Panc1 (cell line): ENCODE measurements around the gene UBR2. TPM values are rescaled to one million over a fixed set of nuclear protein-coding genes. Genes with fewer than 3 reads are reported as not detected.

ENCODE experiments used
- ATAC-seq: fragments of 200-7000 bp; cut with Tn5 transposase; 2 replicates; pipeline ENCODE4 v1.9.1; 2020; ENCODE audit warnings: mild to moderate bottlenecking, moderate library complexity
- BruUV-seq: library from RNA; stranded (reverse); fragments of 400-500 nt; replicated peaks from 2 replicates; lab custom pipeline; 2021; lab: Mats Ljungman, UMichigan
- CTCF ChIA-PET: fragments of 300-600 bp; sonication (Branson Sonifier 250); formaldehyde crosslinking; loops from one replicate; lab custom pipeline; 2022; ENCODE audit warnings: antibody characterized with exemption; lab: Charles Lee
- POLR2A ChIA-PET: fragments of 300-600 bp; sonication (Branson Sonifier 250); formaldehyde crosslinking; loops from one replicate; lab custom pipeline; 2022; ENCODE audit warnings: antibody characterized with exemption; lab: Charles Lee
- DNase-seq: peaks from one replicate; pipeline ENCODE4 v3.0.0-alpha.2; 2010; ENCODE audit warnings: low read depth, low spot score
- H3K27ac ChIP-seq: 2 replicates; pipeline ENCODE4 v1.5.1; 2011; ENCODE audit warnings: mild to moderate bottlenecking, low read length, inconsistent platforms
- H3K27me3 ChIP-seq: fragments of 200-500 bp; sonication (Bioruptor generic); 2 replicates; pipeline ENCODE4 v1.6.0; 2014; ENCODE audit warnings: low read length, inconsistent platforms; ENCODE audit not compliant: control insufficient read depth, insufficient read depth
- H3K36me3 ChIP-seq: fragments of 200-500 bp; sonication (Bioruptor generic); 2 replicates; pipeline ENCODE4 v1.5.1; 2014; ENCODE audit warnings: inconsistent platforms, mild to moderate bottlenecking, low read length, moderate library complexity; ENCODE audit not compliant: control insufficient read depth, insufficient read depth
- H3K4me1 ChIP-seq: 2 replicates; pipeline ENCODE4 v1.5.1; 2011; ENCODE audit warnings: inconsistent platforms, mild to moderate bottlenecking, low read length, moderate library complexity; ENCODE audit not compliant: control insufficient read depth, insufficient read depth
- H3K4me3 ChIP-seq, 2 experiments: 2 replicates each; pipeline ENCODE4 v1.5.1; 2011 to 2012; ENCODE audit warnings: low read depth in 2 of 2, low read length in 2 of 2, mild to moderate bottlenecking in 2 of 2, inconsistent platforms in 1 of 2, moderate library complexity in 1 of 2
- H3K9me3 ChIP-seq: fragments of 200-500 bp; sonication (Bioruptor generic); 2 replicates; pipeline ENCODE4 v1.5.1; 2014; ENCODE audit warnings: low read depth, mild to moderate bottlenecking, inconsistent platforms, low read length, moderate library complexity; ENCODE audit not compliant: control insufficient read depth, insufficient read depth
- POLR2AphosphoS5 ChIP-seq: IDR thresholded peaks from 2 replicates; pipeline ENCODE4 v1.6.1; 2012; ENCODE audit warnings: mild to moderate bottlenecking, low read depth, low read length, moderate library complexity
- SIN3A ChIP-seq: IDR thresholded peaks from 2 replicates; pipeline ENCODE4 v1.6.1; 2012; ENCODE audit warnings: low read depth, mild to moderate bottlenecking, low read length, moderate library complexity, borderline replicate concordance; ENCODE audit not compliant: insufficient read depth
- TCF7L2 ChIP-seq: IDR thresholded peaks from 2 replicates; pipeline ENCODE4 v1.6.1; 2011; ENCODE audit warnings: mild to moderate bottlenecking, low read depth, low read length, inconsistent platforms
- in situ Hi-C: cut with HindIII; loops from 2 replicates; pipeline ENCODE4 v1.10.0; 2016; ENCODE audit warnings: low sequenced_read_pairs, low pct_unique_long_range_greater_than_20kb
- intact Hi-C: fragments of 100-400 bp; cut with micrococcal nuclease; formaldehyde crosslinking; loops from one replicate; pipeline ENCODE4 v1.10.0; 2022; ENCODE audit not compliant: unreplicated experiment
- total RNA-seq: library from RNA; stranded (reverse); gene quantifications from one replicate; pipeline ENCODE4 v1.2.1, GENCODE V29; 2021; ENCODE audit not compliant: unreplicated experiment
- TF ChIP-seq, protein P1 (sequence below): fragments of 450-650 bp; IDR thresholded peaks from 2 replicates; pipeline ENCODE4 v1.5.1; 2017; ENCODE audit warnings: mild to moderate bottlenecking
- TF ChIP-seq, protein P2 (sequence below), 2 experiments: IDR thresholded peaks; 2 replicates each; pipeline ENCODE4 v1.6.1; 2011 to 2012; ENCODE audit warnings: low read depth in 2 of 2, control low read depth in 1 of 2, low read length in 1 of 2, mild to moderate bottlenecking in 1 of 2, moderate library complexity in 1 of 2; ENCODE audit not compliant: insufficient read depth in 1 of 2

Gene UBR2
- total RNA-seq, 1 experiment from 2014 or later, result 19.1 TPM

DNA sequence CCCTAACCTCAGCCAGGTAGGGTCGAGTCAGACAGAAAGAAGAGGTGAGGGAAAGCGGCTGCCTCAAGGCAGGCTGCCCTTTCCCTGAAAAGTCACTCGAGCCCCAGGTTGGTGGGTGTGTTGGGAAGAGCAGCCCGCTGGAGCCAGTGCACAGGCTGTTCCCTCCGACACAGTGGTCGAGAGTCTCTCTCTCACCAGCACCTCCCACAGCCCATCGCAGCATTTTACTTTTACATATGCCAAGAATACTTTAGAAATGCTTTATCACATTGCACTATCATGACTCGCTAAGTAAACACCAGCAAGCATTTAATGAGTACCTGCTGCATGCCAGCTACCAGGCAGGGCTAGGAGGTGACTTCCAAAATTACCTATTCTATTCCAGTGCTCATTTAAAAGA lies 156.9 kb downstream of the UBR2 start:
- no peaks in the 10 kb centered on the region; the same call in 1 of the 2 replicates for H3K4me1 ChIP-seq
- ATAC-seq (peak; percentile 77), DNase-seq (no peak)
- no peak overlapping the region for H3K27ac ChIP-seq
- TF ChIP-seq, protein P1, sequence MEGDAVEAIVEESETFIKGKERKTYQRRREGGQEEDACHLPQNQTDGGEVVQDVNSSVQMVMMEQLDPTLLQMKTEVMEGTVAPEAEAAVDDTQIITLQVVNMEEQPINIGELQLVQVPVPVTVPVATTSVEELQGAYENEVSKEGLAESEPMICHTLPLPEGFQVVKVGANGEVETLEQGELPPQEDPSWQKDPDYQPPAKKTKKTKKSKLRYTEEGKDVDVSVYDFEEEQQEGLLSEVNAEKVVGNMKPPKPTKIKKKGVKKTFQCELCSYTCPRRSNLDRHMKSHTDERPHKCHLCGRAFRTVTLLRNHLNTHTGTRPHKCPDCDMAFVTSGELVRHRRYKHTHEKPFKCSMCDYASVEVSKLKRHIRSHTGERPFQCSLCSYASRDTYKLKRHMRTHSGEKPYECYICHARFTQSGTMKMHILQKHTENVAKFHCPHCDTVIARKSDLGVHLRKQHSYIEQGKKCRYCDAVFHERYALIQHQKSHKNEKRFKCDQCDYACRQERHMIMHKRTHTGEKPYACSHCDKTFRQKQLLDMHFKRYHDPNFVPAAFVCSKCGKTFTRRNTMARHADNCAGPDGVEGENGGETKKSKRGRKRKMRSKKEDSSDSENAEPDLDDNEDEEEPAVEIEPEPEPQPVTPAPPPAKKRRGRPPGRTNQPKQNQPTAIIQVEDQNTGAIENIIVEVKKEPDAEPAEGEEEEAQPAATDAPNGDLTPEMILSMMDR, result no peak
- no peak for TF ChIP-seq SIN3A
- TF ChIP-seq POLR2AphosphoS5, result no peak
- TF ChIP-seq TCF7L2, result no peak
- TF ChIP-seq, protein P2, sequence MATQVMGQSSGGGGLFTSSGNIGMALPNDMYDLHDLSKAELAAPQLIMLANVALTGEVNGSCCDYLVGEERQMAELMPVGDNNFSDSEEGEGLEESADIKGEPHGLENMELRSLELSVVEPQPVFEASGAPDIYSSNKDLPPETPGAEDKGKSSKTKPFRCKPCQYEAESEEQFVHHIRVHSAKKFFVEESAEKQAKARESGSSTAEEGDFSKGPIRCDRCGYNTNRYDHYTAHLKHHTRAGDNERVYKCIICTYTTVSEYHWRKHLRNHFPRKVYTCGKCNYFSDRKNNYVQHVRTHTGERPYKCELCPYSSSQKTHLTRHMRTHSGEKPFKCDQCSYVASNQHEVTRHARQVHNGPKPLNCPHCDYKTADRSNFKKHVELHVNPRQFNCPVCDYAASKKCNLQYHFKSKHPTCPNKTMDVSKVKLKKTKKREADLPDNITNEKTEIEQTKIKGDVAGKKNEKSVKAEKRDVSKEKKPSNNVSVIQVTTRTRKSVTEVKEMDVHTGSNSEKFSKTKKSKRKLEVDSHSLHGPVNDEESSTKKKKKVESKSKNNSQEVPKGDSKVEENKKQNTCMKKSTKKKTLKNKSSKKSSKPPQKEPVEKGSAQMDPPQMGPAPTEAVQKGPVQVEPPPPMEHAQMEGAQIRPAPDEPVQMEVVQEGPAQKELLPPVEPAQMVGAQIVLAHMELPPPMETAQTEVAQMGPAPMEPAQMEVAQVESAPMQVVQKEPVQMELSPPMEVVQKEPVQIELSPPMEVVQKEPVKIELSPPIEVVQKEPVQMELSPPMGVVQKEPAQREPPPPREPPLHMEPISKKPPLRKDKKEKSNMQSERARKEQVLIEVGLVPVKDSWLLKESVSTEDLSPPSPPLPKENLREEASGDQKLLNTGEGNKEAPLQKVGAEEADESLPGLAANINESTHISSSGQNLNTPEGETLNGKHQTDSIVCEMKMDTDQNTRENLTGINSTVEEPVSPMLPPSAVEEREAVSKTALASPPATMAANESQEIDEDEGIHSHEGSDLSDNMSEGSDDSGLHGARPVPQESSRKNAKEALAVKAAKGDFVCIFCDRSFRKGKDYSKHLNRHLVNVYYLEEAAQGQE (IDR thresholded peaks at IDR 0.05; ENCODE audit: insufficient read depth in 1 of 2, low read depth in 2 of 2, low read length in 1 of 2), result no peak
- POLR2A ChIA-PET, result no interaction called here
- no peak overlapping the region for H3K4me3 ChIP-seq
- no peaks in the 10 kb centered on the region for H3K27me3 ChIP-seq
- intact Hi-C loops (no loop called here), in situ Hi-C loops (no loop called here)
- BruUV-seq, result no TSS peak
- no peaks in the 10 kb centered on the region for H3K36me3 ChIP-seq
- H3K9me3 ChIP-seq, result no peaks in the 10 kb centered on the region
- CTCF ChIA-PET, result interaction anchor here (0.5 kb wide), 1 partner anchor 12 kb away, joined by 4 read pairs; no protein-coding TSS in a partner anchor

DNA sequence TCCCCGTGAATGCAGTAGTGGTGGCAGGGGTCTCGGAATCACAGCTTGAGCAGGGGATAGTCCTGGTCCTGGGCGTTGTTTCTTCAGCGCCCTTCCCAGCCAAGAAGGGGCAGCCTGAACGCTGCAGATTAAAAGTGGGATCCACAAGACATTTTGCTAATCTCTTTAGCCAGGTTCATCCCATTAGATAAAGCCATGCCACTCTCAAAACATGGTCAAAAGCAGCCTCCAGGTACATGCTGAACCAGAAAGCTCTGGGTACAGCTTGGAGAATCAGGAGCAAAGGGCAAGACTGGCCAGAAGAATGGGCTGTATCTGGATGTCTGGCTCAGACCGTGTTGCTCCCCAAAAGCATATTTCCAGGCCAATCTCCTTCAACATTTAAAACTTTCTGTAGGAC lies 158.7 kb downstream of the UBR2 start, which contains the start of gene PRPH2:
Gene PRPH2, minus strand, starts transcription at position 101 of the 400 bp plus-strand sequence. CDS start 263 bp downstream, outside the sequence.
- ATAC-seq, result no peak
- no peak for TF ChIP-seq TCF7L2
- TF ChIP-seq, protein P2 (IDR thresholded peaks at IDR 0.05; ENCODE audit: insufficient read depth in 1 of 2, low read depth in 2 of 2, low read length in 1 of 2), result no peak
- no peak for TF ChIP-seq POLR2AphosphoS5
- no peak for TF ChIP-seq SIN3A
- TF ChIP-seq, protein P1, result no peak
- Histone ChIP-seq H3K4me3 (no peak within 1 kb of the TSS), H3K27me3 (no peaks in the 10 kb centered on the region), H3K27ac (no peak within 1 kb of the TSS), H3K4me1 (peaks cover 4% of the 10 kb centered on the region), H3K9me3 (no peaks in the 10 kb centered on the region), H3K36me3 (no peaks in the 10 kb centered on the region)
- in situ Hi-C loops, result no loop called here
- intact Hi-C loops, result no loop called here
- DNase-seq, result no peak
- ChIA-PET CTCF (no interaction called here), POLR2A (no interaction called here)
- BruUV-seq, result no TSS peak
